Dedifferentiated amniotic fluid mesenchymal stem cell (primary cell): ENCODE results near the gene GFI1.
"Not testable (repeated sequence)": the region's sequence is repeated elsewhere in the genome, so short reads cannot be mapped to it uniquely, and the experiment has no call there.

Source experiments
- DNase-seq: peaks from one replicate; pipeline ENCODE4 v3.0.0-alpha.2; 2016; ENCODE audit errors: extremely low spot score

The GFI1 gene

GRCh38 chr1:92465256-92465647 is 21.5 kb downstream of the GFI1 start:
- DNase-seq = no peak

GRCh38 chr1:92464588-92465255 is 22.0 kb downstream of the GFI1 start:
- no peak for DNase-seq

- no peak for DNase-seq
Measured at GRCh38 chr1:92461364-92462097, 25.2 kb downstream of the GFI1 start.

GRCh38 chr1:92459871-92460320 is 26.8 kb downstream of the GFI1 start:
- no peak for DNase-seq

GRCh38 chr1:92458146-92458545 is 28.6 kb downstream of the GFI1 start:
- DNase-seq = no peak

- no peak for DNase-seq
Measured at GRCh38 chr1:92447976-92448375, 38.7 kb downstream of the GFI1 start.

- no peak for DNase-seq
Measured at GRCh38 chr1:92447033-92447681, 39.6 kb downstream of the GFI1 start.

GRCh38 chr1:92446546-92446945 is 40.2 kb downstream of the GFI1 start:
- DNase-seq = peak; percentile 19

- no peak for DNase-seq
Measured at GRCh38 chr1:92445865-92446264, 40.9 kb downstream of the GFI1 start.

- no peak for DNase-seq
Measured at GRCh38 chr1:92444351-92444750, 42.4 kb downstream of the GFI1 start.

GRCh38 chr1:92443893-92444292 is 42.8 kb downstream of the GFI1 start:
- DNase-seq = no peak

GRCh38 chr1:92442351-92442750 is 44.4 kb downstream of the GFI1 start:
- no peak for DNase-seq

GRCh38 chr1:92441697-92442342 is 44.9 kb downstream of the GFI1 start:
- no peak for DNase-seq

- DNase-seq = no peak
Measured at GRCh38 chr1:92441316-92441696, 45.4 kb downstream of the GFI1 start.

GRCh38 chr1:92439291-92439690 is 47.4 kb downstream of the GFI1 start:
- no peak for DNase-seq

- not testable (repeated sequence) for DNase-seq
Measured at GRCh38 chr1:92434572-92434971, 52.2 kb downstream of the GFI1 start.

GRCh38 chr1:92430030-92430429 is 56.7 kb downstream of the GFI1 start:
- DNase-seq = no peak

GRCh38 chr1:92425617-92426016 is 61.1 kb downstream of the GFI1 start:
- DNase-seq = no peak
